MM.1S (cell line): ENCODE results near the gene TOMM40L.

Experiments
- CTCF ChIP-seq: fragments of 300-600 bp; sonication (generic); IDR thresholded peaks from 2 replicates; pipeline ENCODE4 v1.5.1; 2016; ENCODE audit warnings: antibody characterized with exemption, low read length, mixed read lengths
- EZH2 ChIP-seq: fragments of 300-600 bp; sonication (generic); optimal IDR thresholded peaks from 2 replicates; pipeline ENCODE3; 2017; ENCODE audit warnings: low read depth, mild to moderate bottlenecking, antibody characterized with exemption, low read length, mixed read lengths
- EZH2phosphoT487 ChIP-seq: fragments of 300-600 bp; sonication (generic); IDR thresholded peaks from 2 replicates; pipeline ENCODE4 v1.6.1; 2018; ENCODE audit warnings: antibody characterized with exemption, low read length

- no peak for TF ChIP-seq CTCF
- TF ChIP-seq EZH2phosphoT487, result no peak
- no peak for TF ChIP-seq EZH2
Measured at GRCh38 chr1:161250829-161251228, 25.0 kb downstream of the TOMM40L start.
